DND-41 (cell line): ENCODE measurements around the gene SLC23A1.
"Not testable (repeated sequence)": the region's sequence is repeated elsewhere in the genome, so short reads cannot be mapped to it uniquely, and the experiment has no call there.

ENCODE experiments used
- ATAC-seq: fragments of 200-7000 bp; cut with Tn5 transposase; 3 replicates; pipeline ENCODE4 v1.9.1; 2021; ENCODE audit warnings: low read depth; ENCODE audit not compliant: insufficient read depth
- DNase-seq: peaks from one replicate; pipeline ENCODE4 v3.0.0-alpha.2; 2020
- H2AFZ ChIP-seq: 2 replicates; pipeline ENCODE4 v1.6.0; 2012; ENCODE audit warnings: low read depth, low read length
- H3K27ac ChIP-seq: 2 replicates; pipeline ENCODE4 v1.5.1; 2012; ENCODE audit warnings: low read length, inconsistent platforms
- H3K27me3 ChIP-seq: fragments of 200-600 bp; sonication (generic); 2 replicates; pipeline ENCODE4 v1.6.0; 2012; ENCODE audit warnings: low read length, mild to moderate bottlenecking, inconsistent platforms; ENCODE audit not compliant: insufficient read depth, poor library complexity
- H3K36me3 ChIP-seq: 2 replicates; pipeline ENCODE4 v1.5.1; 2012; ENCODE audit warnings: low read length, inconsistent platforms; ENCODE audit not compliant: insufficient read depth
- H3K4me1 ChIP-seq: 2 replicates; pipeline ENCODE4 v1.5.1; 2012; ENCODE audit warnings: mild to moderate bottlenecking, low read length; ENCODE audit not compliant: insufficient read depth
- H3K4me2 ChIP-seq: 2 replicates; pipeline ENCODE4 v1.6.0; 2012; ENCODE audit warnings: mild to moderate bottlenecking, moderate library complexity, low read length, inconsistent platforms; ENCODE audit not compliant: insufficient read depth
- H3K4me3 ChIP-seq, 2 experiments: fragments of 200-600 bp in 1 of 2; shearing (Covaris generic) in 1 of 2; 2 replicates each; pipeline ENCODE4 v1.5.1; 2012 to 2016; ENCODE audit warnings: inconsistent platforms in 2 of 2, low read length in 2 of 2, mild to moderate bottlenecking in 2 of 2, low read depth in 1 of 2, moderate library complexity in 1 of 2
- H3K79me2 ChIP-seq: 2 replicates; pipeline ENCODE4 v1.6.0; 2012; ENCODE audit warnings: low read length, inconsistent platforms; ENCODE audit not compliant: insufficient read depth
- H3K9ac ChIP-seq: 2 replicates; pipeline ENCODE4 v1.6.0; 2012; ENCODE audit warnings: low read depth, mild to moderate bottlenecking, inconsistent platforms, low read length, moderate library complexity
- H3K9me3 ChIP-seq: 2 replicates; pipeline ENCODE4 v1.5.1; 2012; ENCODE audit warnings: low read length, moderate library complexity, mild to moderate bottlenecking, inconsistent platforms; ENCODE audit not compliant: insufficient read depth, severe bottlenecking
- H4K20me1 ChIP-seq: 2 replicates; pipeline ENCODE4 v1.6.0; 2012; ENCODE audit warnings: low read length; ENCODE audit not compliant: insufficient read depth
- CTCF ChIP-seq: IDR thresholded peaks from 2 replicates; pipeline ENCODE4 v1.5.1; 2012; ENCODE audit warnings: borderline replicate concordance, low read length, moderate library complexity, mild to moderate bottlenecking; ENCODE audit not compliant: poor library complexity, severe bottlenecking; ENCODE audit errors: extremely low read depth
- EZH2 ChIP-seq: IDR thresholded peaks from 3 replicates; pipeline ENCODE4 v1.6.1; 2012; ENCODE audit warnings: borderline replicate concordance, low read depth, mild to moderate bottlenecking, moderate library complexity, low read length, inconsistent platforms; ENCODE audit not compliant: severe bottlenecking

Gene SLC23A1

GRCh38 chr5:139410993-139411828 is 28.1 kb upstream of the SLC23A1 start:
- no peaks in the 10 kb centered on the region for H4K20me1 ChIP-seq
- no peaks in the 10 kb centered on the region for H3K9me3 ChIP-seq
- H3K79me2 ChIP-seq, result no peaks in the 10 kb centered on the region
- no peak overlapping the region for H2AFZ ChIP-seq
- H3K4me1 ChIP-seq, result peaks cover 20% of the 10 kb centered on the region
- H3K4me3 ChIP-seq, result no peak overlapping the region
- H3K36me3 ChIP-seq, result 0 out of 2 replicates have a peak, but pooled peaks cover 2% of the 10 kb centered on the region
- TF ChIP-seq CTCF, result no peak
- no peak for TF ChIP-seq EZH2
- no peak overlapping the region for H3K27ac ChIP-seq
- DNase-seq, result no peak
- no peak for ATAC-seq
- H3K9ac ChIP-seq, result no peak overlapping the region
- H3K4me2 ChIP-seq, result no peak overlapping the region
- H3K27me3 ChIP-seq, result no peaks in the 10 kb centered on the region

- Histone ChIP-seq H3K9me3 (no peaks in the 10 kb centered on the region), H3K4me2 (no peak overlapping the region), H3K4me3 (no peak overlapping the region), H2AFZ (no peak overlapping the region), H3K27me3 (no peaks in the 10 kb centered on the region), H3K4me1 (peaks cover 11% of the 10 kb centered on the region), H4K20me1 (no peaks in the 10 kb centered on the region), H3K36me3 (0 out of 2 replicates have a peak, but pooled peaks cover 2% of the 10 kb centered on the region), H3K9ac (no peak overlapping the region), H3K79me2 (no peaks in the 10 kb centered on the region), H3K27ac (no peak overlapping the region)
- TF ChIP-seq CTCF (no peak), EZH2 (no peak)
- DNase-seq (no peak), ATAC-seq (no peak)
Observed at GRCh38 chr5:139410121-139410992, 27.3 kb upstream of the SLC23A1 start.

GRCh38 chr5:139409116-139409515 is 26.0 kb upstream of the SLC23A1 start:
- H3K4me1 ChIP-seq, result peaks cover 12% of the 10 kb centered on the region
- H3K36me3 ChIP-seq, ATAC-seq: not testable (repeated sequence)

DNA sequence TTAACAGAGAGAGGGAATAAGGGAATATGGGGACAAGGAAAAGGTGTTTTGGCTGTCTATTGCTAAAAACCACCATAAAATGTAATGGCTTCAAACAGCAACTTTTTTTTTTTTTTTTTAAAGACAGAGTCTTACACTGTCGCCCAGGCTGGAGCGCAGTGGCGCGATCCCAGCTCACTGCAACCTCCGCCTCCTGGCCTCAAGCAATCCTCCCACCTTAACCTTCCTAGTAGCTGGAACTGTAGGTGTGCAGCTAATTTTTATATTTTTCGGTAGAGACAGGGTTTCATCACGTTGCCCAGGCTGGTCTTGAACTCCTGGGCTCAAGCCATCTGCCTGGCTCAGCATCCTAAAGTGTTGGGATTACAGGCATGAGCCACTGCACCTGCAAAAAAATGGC is 25.1 kb upstream of the SLC23A1 start:
- TF ChIP-seq CTCF (no peak), EZH2 (no peak)
- 0 out of 2 replicates have a peak, but pooled peaks cover 2% of the 10 kb centered on the region for H3K36me3 ChIP-seq

More at GRCh38 chr5:139409116-139409515, 26.0 kb upstream of the SLC23A1 start:
- H3K9me3 ChIP-seq, H3K27me3 ChIP-seq, H3K27ac ChIP-seq, H3K4me2 ChIP-seq, DNase-seq, H2AFZ ChIP-seq, H3K4me3 ChIP-seq, H3K9ac ChIP-seq, H3K79me2 ChIP-seq, H4K20me1 ChIP-seq: not testable (repeated sequence)

More for the DNA sequence above, 25.1 kb upstream of the SLC23A1 start:
- Histone ChIP-seq H3K9ac (no peak overlapping the region), H2AFZ (no peak overlapping the region), H3K4me2 (no peak overlapping the region), H3K27me3 (no peaks in the 10 kb centered on the region), H3K4me1 (peaks cover 17% of the 10 kb centered on the region), H3K79me2 (no peaks in the 10 kb centered on the region), H3K9me3 (no peaks in the 10 kb centered on the region), H3K27ac (no peak overlapping the region), H3K4me3 (no peak overlapping the region), H4K20me1 (no peaks in the 10 kb centered on the region)
- DNase-seq, result no peak
- no peak for ATAC-seq
